GM21528 (cell line): ENCODE results near the gene MDM1.

Experiments used
- ATAC-seq: cut with Tn5 transposase; IDR thresholded peaks from one replicate; pipeline ENCODE4 v1.9.1; 2021; ENCODE audit warnings: mild to moderate bottlenecking, moderate library complexity; ENCODE audit not compliant: unreplicated experiment, low FRiP score

Gene MDM1

DNA sequence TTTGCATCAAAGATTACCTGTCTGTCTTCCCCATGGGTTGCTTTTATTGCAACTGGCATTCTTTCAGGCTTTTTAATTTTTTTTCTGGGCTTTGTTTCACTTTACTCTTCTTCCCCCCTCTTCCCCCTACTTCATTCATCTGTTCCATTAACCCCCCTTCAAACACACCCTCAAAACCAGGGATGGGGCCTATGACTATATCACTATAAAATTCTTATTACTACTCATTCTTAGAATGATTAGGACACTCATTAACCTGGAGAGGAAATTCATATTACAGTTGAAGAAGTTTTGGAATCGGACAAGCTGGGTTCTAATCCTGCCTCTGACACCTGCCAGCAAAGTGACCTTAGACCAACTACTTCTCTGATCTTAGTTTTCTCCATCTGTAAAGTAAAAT, 24.8 kb upstream of the MDM1 start:
- no peak for ATAC-seq

DNA sequence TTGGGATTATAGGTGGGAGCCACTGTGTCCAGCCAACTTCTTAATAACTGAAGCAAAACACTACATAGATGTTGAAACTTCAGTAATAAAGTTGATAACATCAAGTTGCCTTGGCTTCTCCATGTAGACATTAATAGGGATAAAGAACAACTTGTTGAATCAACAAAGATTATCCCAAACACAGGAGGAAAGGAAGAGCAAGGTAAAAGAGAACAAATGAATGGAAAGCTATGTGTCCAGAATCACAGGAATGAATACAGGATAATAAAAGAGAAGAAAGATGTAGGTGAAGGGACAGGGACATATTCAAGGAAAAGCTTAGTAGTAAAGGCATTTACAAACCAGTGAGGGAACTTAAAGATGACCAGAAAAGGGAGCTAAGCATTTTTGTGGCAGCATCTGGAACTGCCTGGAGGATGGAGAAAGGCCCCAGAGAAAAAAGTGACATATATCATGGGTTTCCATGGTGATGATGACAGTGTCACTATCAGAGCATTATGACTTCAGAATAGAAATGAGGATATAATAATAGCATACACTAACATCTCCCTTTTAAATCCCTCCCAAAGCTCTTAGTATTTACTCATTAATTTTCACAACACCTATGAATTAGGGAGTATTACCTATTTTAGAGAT, 24.0 kb upstream of the MDM1 start:
- no peak for ATAC-seq

DNA sequence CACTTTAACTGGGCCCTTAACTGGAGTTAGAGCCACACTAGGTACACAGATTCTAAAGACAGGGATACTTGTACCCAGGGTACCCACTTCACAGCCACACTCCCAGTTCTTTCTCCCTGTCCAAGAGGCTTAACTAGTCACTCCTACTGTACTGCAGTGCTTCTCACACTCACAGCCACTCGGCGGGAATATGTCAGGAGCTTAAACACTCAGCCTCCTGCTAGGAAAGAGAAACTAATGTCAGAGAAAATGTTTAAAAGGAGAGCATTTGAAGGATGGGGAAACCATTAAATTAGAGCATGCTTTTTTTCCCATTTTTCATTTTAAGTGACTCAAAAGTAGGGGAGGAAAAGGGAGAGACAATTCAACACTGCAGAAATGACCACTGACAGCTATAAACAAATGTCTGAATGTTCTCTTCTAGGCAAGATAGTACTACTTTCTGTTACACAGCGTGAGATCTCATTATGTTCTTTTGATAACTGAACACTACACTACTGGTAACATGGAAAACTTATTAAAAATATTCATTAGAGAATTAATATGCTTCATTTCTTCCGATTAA, 22.9 kb upstream of the MDM1 start:
- ATAC-seq: no peak

DNA sequence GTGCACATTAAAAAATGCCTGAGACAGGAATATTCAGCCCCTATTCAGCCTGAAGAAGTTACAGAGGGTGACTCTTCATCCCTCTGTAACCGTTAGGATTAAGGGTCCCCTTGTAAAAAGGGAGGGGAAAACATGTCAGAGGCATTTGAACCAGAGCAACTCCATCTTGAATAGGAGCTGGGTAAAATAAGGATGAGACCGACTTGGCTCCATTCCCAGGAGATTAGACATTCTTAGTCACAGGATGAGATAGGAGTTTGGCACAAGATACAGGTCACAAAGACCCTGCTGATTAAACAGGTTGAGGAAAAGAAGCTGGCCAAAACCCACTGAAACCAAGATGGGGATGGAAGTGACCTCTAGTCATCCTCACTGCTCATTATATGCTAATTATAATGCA, 19.9 kb upstream of the MDM1 start:
- no peak for ATAC-seq

DNA sequence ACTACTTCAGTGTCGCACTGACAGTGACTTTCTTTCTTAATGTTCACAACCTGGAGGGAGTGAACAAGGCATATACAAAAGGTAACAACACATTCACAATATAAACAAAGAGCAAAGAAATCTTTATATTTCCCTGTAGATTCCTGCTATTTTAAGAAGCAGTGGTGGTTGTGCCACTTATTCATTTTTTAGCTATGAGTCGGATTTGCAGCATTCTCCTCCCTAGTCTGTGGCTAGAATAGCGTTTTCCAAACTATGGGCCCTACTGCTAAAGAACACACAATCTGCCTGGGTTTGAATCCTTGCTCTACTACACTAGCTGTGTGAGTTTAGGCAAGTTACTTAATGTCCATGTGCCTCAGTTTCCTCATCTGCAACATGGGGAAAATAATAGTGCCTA, 18.6 kb upstream of the MDM1 start:
- no peak for ATAC-seq

DNA sequence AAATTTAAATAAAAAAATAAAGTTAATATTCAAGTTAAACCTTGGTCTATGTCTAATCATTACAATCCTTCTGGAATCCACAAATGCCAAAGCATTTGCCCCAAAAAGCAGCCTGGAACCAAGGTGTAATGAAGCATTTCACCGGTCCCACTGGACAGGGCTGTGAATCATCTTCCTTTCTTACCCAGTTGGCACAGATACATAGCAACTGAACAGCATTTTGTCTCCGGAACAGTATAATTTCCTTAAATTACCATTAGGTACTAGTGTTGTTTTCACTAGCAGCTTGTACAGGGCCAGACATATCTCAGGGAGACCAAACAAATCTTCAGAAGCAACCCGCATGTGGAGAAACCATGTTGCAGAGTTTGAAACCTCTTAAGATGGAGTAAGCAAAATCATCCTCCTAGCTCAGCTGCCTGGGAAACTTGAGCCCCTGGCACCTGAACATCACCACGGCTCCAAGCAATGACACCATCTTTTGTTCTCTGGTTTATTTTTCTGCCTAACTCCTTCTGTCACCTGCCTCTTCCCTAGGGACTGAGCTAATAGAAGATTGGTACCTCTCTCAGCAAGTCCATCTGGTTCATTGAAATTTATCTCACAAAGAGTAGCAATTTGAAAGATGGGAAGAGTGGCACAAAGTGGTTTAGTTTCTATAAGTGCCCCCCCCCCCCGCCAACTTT, 17.9 kb upstream of the MDM1 start:
- ATAC-seq: no peak

DNA sequence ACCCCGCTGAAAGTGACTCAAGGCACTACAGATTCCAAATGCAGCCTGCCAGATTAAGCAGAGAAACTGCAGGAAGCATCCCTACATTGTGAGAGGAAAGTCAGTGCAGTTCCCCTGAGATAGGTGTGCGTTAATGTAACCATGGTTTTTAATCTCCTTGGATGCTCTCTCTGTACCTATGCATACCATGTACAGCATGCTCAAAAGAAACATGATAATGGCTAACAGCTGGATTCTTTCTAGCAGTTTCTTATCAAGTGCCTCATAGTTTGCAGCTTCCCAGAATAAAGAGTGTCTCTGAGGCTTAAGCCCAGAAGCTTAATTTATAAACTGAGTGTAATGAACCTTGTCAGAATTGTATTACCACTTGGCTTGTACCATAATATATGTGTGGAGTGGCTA, 17.1 kb upstream of the MDM1 start:
- ATAC-seq: no peak

DNA sequence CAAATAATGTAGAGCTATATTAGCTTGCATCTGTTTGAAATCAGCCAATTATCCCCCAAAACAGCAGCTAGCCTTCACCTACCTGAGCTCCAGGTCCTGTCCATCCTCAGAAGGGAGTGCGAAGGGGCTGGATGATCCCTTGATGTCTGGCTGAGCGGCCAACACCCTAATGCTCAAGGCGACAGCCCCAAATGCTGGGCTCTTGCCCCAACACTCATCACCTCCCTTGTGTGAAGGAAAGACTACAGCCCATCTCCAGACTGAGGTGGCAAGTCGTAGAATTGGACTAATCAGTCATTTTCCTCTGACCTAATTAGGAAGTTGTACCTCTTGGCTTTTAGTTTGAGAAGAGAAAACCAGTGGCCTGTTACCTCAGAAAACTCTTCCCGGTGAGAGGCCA, 16.3 kb upstream of the MDM1 start:
- no peak for ATAC-seq

DNA sequence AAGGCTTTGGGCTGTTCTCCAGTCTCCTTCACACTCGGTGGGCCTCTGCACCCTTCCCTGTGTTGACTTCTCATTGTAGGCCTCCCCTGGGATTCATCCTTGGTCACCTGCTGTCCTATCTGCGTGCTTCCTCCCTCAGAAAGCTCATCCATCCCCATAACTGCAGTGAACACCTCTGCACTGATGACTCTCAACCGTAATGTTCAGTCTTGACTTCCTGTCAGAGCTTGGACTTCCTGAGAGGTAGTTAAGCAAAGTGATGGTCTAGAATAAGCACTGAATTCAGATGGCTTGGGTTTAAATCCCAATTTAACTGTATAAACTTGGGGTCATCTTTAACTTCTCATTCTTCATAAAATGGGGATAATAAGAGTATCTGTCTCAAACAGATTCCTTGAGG, 13.6 kb upstream of the MDM1 start:
- ATAC-seq: no peak

DNA sequence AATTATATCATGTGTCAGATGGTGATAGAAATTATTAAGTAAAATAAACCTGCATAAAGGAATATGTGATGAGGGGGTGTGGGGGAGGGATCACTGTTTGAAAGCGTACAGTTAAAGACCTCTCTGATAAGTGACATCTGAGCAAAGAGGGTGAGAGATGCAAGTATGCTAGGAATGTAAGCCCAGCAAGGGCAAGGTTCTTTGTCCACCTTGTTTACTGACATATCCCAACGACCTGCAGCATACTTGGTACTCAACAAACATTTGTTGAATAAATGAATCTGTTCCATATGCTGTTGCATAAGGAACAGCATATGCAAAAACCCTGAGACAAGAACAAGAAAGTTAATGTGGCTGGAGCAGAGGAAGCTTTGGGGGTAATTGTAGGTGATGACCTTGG, 12.0 kb upstream of the MDM1 start:
- no peak for ATAC-seq

DNA sequence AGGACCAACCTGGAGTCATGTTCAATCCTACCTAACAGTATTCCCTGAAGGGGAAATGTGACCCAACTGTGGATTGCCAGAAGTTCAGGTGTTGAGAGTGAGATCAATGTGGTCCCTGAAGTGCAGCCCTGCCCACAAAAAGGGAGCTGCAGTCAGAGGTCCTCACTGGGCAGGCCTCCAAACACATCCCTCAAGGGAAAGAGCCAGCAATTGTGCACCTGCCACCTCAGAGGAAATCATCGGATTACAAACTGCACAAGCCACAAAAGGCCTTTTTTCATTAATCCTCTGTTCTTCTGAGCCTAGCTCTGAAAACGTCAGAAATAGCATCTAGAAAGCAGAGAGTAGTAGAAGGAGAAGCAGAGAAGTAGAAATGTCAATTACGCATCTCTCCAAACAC, 10.8 kb upstream of the MDM1 start:
- no peak for ATAC-seq

DNA sequence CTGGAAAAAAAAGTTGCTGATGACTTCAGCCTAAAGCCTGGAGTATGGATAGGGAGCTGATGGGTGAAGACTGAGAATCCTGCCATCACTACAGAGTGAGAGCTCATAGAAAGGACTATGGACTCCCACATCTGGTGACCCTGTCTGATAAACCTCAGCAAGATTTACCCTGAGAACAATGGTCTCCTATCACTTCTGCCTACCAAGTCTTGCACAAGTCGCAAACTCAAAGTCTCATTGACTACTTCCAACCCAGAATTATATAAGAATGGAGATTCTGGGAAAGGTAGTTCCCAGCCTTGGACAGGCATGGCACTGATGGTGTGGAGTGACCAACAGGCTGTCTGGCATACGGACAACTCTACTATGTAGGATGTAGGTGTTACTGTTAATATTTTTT, 9.7 kb upstream of the MDM1 start:
- ATAC-seq: no peak

DNA sequence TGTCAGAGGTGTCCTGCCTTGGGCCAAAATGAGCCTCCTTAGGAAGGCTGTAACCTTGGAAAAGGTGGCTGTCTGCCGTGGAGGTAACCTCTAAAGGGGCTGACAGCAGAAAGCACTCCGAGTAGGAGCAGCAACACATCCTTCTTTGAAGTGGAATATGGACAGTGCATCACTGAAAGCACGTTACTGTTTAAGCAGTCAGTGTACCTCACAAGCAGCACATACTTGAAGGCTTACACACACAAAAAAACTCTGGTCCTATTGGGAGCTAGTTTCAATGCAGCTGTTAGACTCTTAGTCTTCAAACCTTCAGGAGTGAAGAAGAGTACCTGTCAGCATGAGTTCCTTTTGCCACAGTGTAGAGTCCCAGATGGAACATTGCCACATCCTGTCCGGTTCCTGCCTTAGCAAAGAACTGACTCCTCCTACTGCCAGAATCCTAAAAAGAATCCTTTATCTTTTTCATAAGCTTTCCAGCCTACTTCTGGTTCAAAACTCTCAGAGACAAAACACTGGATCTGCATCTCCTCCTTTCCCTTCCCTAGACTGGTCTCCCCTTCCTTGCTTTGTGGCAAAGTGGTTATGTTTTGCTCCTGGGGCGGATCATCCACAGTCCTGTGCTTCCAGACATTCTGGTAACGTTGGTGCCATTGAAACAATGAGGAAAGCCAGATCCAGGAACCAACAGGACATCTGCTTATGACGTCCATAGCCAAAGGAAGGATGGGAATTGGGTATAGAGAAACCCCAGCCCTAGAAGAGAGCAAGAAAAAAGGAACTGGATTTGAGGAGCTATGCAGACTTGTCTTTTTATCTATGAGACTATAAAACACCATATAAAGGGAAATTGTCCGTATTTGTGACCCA, 8.5 kb upstream of the MDM1 start:
- ATAC-seq: no peak

DNA sequence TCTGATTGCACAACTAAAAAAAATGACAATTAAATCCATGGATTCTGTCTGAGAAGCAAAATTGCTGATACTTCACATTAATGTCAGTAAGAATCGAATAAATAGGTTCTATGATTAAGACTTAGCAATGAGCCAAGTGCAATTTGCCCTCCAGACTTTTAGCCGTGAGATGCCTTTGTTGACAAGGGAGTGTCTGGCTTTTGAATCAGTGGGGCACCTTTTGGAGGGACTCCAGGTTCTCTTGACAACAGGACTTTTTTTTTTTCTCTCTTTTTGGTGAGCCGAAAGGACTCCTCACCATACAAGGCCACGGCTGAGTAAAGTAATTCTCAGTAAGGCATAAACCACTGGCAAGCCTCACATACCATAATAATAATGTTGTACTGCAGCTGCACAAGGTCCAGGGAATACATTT, 4.7 kb upstream of the MDM1 start:
- ATAC-seq: no peak

DNA sequence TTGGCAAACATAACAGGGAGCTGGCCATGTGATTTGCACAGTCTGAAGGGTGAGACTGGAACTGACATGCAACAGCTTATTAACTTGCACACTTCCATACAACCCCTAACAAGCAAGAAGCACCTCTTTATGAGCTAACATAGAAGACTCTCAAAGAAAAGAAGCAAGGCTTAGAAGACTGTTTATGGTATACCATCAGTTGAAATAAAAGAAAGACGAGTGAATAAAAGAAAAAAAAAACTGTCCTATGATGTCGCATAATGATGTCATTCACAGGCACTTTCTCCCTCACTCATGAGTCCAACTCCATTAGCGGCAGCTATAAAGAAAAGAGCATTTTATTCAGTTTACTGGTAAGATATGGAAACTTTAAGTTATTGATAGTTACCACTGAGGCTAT, 3.3 kb upstream of the MDM1 start:
- no peak for ATAC-seq

DNA sequence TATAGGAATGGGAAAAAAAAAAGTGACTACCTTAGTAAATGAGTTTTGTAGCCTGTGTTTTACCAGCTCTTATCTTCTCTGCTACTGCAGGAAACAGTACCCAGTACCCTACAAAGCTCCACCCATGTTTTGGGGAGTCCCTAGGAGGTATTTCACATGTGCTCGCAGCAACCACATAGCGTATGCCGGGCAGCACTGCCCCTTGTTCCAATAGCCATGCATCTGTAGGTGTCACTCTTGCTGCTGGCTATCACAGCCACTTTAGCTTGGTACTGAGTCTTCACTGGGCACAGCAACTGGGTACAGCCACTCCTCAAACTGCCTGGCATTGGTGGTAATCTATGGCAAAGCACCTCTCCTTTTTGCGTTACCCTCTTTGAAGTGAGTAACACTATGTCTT, 2.0 kb upstream of the MDM1 start:
- ATAC-seq: no peak

DNA sequence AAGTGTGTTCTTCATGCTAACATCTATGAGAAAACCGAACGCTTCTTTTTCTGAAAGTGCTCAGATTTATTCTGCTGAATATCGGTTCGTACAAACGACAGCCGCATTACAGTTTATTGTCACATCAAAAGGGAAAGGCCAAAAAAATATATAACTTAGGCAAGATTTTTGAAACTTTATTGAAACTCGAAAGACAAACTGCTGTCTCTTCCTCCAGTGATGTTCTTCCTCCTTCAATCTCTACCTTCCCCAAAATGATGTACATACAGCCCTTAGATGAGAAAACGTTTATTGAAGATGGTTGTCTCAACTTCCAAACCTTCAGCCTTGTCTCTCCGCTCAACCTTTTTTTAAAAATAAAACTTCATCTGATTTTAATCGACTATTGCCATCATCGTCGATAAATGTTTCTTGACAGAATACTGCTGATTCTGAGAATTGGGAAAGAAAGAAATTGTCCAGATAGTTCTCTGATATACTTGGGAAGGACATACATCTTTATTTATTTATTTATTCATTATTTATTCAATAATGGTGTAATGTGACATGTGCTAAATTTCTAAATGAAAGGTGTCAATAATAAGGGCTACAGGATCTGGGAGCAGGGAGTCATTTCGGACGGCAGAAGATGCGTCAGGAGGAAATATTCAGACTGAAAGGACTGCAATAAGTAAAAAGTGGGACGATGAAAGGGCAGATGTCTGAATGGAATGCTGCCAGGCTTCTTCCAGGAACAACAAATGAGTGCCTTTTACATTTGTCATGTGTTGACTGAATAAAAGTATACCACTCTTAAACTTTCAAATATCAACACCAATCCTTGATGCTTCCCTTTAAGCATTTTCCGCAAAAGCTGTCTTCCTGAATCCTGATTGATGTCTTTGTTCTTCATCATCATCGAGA, 817 bp upstream of the MDM1 start:
- no peak for ATAC-seq

DNA sequence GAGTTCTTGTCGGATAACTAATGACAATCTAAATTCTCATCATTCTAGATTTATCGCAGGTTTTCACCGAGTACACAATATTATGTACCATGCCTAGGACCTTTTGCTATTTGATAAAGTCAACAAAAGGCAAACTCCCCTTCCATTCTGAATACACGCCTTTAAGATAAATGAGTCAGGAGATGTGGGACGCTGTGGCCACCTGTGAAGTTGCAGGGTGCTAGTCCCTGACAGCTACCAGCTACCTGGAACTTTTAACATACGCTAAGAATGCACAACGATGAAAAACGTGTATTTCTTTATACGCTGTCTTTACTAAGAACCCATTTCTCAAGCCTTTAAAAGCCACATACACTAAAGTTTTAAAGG, 678 bp downstream of the MDM1 start:
- no peak for ATAC-seq

DNA sequence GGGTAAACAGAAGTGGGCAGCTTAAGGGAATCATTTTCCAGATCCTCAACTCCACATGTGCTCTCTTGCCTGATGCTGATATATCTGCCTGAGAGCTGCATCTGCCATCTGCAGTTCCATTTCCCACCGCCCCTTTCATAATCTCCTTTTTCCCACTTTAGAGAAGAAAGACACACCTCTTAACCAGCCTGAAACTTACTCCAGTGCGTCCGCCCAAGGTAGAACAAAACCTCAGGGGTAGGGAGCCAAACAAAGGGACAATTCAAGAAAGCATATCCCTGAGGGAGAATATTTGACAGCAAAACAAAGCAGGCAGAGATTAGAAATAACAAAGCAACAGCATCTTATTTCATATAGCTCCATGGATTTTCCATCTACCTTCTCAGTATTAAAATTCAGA, 4.3 kb downstream of the MDM1 start:
- no peak for ATAC-seq

DNA sequence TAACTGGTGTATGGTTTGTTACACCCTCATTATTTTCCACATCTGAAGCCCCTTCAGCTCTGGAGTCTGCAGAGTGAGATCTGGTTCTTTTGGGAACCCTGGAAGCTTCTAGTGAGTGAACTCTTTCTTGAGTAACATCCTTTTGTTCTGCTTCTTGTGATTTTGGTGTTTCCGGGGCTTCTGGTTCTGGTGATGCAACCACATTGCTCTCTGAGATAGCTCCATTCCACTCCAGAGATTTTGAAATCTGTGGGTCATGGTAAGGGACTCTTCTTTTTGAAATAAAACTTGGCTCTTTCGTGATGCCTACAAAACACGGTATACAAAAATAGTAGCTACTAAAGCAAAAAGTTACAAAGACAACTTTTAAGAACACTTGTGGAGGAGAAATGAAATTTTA, 5.4 kb downstream of the MDM1 start:
- ATAC-seq: no peak
